HG03108 (cell line): ENCODE measurements around the gene DUSP23.

Experiments used
- ATAC-seq: cut with Tn5 transposase; IDR thresholded peaks from one replicate; pipeline ENCODE4 v1.9.1; 2021; ENCODE audit warnings: moderate library complexity; ENCODE audit not compliant: unreplicated experiment

The DUSP23 gene

GRCh38 chr1:159783724-159784123 is 3.0 kb downstream of the DUSP23 start:
- ATAC-seq = no peak

- no peak for ATAC-seq
These were observed 5.7 kb downstream of the DUSP23 start for GRCh38 chr1:159786465-159786864.

DNA sequence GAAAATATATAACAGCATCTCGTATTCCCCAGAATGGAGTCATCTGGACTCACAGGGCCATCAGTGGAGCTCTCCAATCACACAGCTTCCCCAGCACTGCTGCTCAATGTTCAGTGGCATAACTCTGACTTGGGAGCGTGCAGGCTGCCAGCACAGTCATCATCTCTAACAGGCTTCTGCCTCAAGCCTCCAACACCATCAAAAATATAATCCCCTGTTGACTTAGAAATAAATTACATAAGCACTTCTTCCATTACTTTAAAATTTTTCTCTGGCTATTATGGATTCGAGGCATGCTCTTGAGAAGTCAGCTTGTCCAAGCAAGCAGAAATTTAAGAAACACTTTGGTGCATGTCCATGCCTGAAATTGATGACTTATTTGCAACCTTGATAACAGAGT is 6.2 kb downstream of the DUSP23 start:
- no peak for ATAC-seq

GRCh38 chr1:159790237-159790917 is 9.6 kb downstream of the DUSP23 start:
- ATAC-seq = no peak

- no peak for ATAC-seq
These were observed 10.3 kb downstream of the DUSP23 start for GRCh38 chr1:159791031-159791430.

DNA sequence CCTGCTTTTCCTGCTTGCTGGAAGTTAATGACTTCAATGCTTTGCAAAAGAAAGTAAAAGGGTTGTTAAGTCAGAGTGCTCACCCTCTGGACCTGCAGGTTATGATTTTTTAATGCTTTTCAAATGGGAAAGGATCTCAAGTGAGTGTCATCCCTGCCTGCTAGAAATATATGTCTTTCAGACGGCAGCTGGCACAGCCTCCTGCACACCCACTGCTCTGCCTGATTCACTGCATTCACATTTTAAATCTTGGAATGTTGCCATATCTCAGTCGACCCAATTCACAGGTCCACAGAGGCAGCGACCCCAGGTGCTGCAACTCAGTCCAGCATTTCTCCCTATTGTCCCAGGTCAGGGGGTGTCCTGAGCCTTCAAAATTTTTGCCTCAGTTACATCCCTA is 10.7 kb downstream of the DUSP23 start:
- ATAC-seq = no peak

DNA sequence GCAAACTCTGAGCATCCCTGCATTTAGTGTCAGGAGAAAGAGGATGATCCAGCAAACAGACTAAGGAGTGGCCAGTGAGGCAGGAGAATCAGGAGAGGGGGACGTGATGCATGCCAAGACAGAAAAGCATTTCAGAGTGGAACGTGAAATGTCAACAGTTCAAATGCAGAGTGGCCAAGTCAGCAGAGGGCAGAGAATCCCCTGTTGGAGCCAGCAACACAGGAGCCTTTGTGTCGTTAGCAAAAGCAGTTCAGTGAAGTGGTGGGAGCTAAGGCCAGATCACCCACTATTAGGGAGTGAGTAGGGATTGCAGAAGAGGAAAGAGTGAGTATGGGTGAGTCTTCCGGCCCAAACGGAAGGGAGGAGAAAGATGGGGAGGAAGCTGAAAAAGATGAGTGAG is 14.8 kb downstream of the DUSP23 start:
- no peak for ATAC-seq

DNA sequence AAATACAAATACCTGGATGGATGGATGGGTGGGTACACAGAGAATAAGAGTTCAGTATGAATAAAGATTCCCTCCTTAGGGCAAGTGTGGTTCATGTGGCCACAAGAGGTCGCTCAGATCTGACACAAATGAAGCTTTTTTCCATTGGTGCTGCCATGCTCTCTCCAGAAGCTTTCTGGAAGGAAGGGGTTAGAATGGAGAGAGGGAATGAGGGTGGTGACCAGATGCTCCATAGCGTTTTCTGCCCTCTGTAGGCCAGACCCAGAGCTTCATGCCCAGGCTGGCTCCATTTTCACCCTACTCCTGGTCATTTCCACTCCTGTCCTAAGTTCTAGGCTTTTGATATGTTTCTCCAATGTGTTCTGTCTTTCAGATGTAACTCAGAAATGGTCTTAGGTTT is 18.1 kb downstream of the DUSP23 start:
- no peak for ATAC-seq

GRCh38 chr1:159799446-159799985 is 18.8 kb downstream of the DUSP23 start:
- ATAC-seq = no peak

- ATAC-seq = no peak
These were observed 19.6 kb downstream of the DUSP23 start for GRCh38 chr1:159800177-159800930.

DNA sequence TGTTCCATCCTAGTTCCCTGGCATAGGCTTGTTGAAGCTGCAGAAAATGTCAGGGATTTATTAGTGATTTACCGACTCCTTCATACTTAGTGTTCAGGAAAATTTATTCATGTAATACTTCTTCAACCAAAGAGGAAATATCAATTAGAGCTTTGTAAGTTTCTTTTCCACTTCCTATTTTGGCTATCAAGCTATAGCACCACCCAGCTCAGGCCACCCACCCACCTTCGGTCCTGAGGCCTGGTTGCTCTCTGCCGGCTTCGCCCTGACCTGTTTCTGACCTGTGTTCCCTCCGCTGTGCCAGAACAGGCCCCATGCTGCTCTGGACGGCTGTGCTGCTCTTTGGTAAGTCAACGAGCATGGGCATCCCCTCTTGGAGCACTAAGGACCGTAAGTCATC is 21.3 kb downstream of the DUSP23 start, which contains the start of gene FCRL6:
Gene FCRL6, plus strand, starts transcription at position 250 of the 400 bp plus-strand sequence. Its CDS starts 65 bp downstream, at position 315.
- ATAC-seq = no peak

- no peak for ATAC-seq
These were observed 23.4 kb downstream of the DUSP23 start for GRCh38 chr1:159803956-159804689.

- no peak for ATAC-seq
These were observed 24.2 kb downstream of the DUSP23 start for GRCh38 chr1:159804924-159805323.

DNA sequence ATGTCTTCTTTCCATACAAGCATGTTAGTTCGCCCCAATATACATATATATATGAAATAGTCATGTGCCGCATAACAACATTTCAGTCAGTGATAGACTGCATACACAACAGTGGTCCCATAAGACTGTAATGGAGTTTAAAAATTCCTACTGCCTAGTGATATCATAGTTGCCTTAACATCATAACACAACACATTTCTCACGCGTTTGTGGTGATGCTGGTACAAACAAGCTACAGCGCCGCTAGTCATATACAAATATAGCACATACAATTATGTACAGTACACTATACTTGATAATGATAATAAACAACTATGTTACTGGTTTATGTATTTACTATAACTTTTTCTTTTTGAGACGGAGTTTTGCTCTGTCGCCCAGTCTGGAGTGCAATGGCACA is 35.2 kb downstream of the DUSP23 start:
- no peak for ATAC-seq

DNA sequence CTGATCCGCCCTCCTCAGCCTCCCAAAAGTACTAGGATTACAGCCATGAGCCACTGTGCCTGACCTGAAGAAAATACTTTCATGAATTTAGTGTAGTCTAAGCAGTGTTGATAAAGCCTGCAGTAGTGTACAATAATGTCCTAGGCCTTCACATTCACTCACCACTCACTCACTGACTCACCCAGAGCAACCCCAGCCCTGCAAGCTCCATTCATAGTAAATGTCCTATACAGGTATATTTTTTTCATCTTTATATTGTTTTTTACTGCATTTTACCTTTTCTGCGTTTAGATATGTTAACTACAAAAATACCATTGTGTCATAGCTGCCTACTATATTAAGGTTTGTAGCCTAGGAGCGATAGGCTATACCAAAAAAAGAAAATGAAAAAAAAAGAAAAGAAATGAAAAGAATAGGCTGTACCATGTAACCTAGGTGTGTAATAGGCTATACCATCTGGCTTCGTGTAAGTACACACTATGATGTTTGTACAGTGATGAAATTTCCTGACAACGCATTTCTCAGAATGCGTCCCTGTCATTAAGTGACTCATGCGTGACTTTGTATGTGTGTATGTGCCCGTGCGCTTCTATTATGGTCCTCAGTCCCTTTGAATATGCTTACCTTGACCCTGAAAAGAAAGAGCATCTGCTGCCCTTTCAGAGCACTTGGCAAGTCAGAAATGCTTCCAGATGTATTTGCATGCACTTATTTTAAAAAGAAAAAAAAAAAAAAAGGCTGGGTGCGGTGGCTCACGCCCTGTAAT is 36.7 kb downstream of the DUSP23 start:
- ATAC-seq = no peak

DNA sequence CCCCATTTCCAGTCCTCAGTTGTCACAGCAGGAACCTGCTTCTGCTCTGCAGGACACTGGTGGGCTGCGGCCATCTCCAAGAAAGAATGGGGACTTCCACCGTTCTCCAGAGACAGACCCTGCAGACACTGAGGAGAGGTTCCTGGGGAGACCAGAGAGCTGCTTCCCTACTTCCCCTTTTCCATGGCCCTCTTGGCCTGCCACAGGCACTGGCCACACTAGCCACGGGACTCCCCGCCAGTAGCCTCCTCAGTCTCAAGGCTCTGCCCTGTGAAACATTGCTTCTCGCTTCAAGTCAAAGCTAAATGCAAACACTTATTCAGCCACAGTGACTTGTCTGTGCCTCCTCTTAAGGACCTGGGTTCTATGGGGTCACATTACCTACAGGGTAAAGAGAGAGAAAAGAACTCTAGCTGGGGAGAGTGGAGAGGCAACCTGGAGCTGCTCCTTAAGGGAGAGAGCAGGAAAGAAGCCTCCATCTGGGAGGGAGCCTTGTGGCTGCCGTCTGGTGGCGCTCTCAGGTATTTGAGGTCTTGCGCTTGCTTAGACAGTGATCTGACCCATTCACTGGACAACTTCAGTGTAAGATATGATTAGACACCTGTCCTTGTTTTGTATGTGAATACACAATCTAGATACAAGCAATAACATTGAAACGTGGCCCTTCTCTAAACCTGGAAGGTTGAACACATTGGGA is 40.6 kb downstream of the DUSP23 start:
- no peak for ATAC-seq

DNA sequence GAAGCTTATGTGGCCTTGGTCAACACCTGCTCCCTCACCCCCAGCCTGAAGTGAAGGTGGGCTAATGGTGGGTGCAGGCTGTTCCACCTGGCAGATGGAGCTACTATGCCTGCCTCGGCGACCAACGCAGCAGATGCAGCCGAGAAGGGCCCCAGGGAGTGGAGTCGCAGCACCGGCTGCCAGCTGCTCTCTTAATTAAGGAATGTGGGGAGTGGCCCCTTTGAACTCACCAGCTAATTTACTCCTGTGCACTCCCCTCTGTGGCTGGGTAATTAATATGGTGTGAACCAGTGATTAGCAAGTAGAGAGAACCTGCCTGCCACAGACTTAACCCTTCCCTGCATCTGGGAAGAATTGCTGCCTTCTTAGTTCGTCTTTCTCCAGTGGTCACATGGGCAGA is 42.6 kb downstream of the DUSP23 start:
- no peak for ATAC-seq

- no peak for ATAC-seq
These were observed 44.8 kb downstream of the DUSP23 start for GRCh38 chr1:159825564-159825963.

DNA sequence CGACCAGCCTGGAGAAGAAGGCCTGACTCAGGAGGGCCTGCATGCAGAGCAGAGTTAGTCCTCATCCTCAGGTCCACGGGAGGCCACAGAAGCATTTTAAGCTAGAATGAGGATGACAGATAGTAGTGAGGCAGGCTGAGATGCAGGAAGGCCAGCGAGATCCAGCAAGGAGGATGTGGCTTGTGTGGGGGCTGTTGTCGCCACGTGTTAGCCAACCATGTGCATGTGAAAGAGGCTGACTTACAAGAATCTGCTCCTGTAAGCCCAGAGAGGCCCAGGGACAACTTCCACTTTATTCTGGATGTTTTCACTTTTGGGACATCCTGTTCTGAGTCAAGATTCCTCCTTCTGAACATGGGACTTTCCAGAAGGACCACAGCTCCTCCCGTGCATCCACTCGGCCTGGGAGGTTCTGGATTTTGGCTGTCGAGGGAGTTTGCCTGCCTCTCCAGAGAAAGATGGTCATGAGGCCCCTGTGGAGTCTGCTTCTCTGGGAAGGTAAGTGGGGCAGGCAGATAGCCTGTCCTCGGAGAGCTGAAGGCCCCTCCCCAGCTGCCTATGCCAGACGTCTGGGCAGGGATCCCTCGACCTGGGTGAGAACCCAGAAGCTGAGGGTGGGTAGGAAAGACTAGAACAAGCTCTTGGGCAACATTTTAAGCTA is 45.8 kb downstream of the DUSP23 start, which contains the start of gene SLAMF8:
Gene SLAMF8, plus strand, starts transcription at position 433 of the 661 bp plus-strand sequence. Its CDS starts 26 bp downstream, at position 459.
- ATAC-seq = no peak
